NB4 (cell line): ENCODE data around the gene FOXI2.
A peak's percentile ranks its signal among the peaks of the same experiment; 100 is the strongest.

Experiments
- DNase-seq: peaks from one replicate; pipeline ENCODE4 v3.0.0; 2010; ENCODE audit warnings: low read depth
- H3K4me3 ChIP-seq: one replicate; pipeline ENCODE4 v1.5.1; 2011; ENCODE audit warnings: mild to moderate bottlenecking, low read depth, low read length, moderate library complexity
- MYC ChIP-seq: IDR thresholded peaks from 2 replicates; pipeline ENCODE4 v1.6.1; 2011; ENCODE audit warnings: low read depth, low read length
- POLR2A ChIP-seq: IDR thresholded peaks from 2 replicates; pipeline ENCODE4 v1.6.1; 2011; ENCODE audit warnings: mild to moderate bottlenecking; ENCODE audit not compliant: insufficient read length; ENCODE audit errors: extremely low read depth
- TF ChIP-seq, protein P1 (sequence below): IDR thresholded peaks from one replicate; pipeline ENCODE4 v1.5.1; 2012; ENCODE audit warnings: low read depth, low read length
- TF ChIP-seq, protein P2 (sequence below): IDR thresholded peaks from 2 replicates; pipeline ENCODE4 v1.6.1; 2011; ENCODE audit warnings: low read depth, low read length

Gene FOXI2

DNA sequence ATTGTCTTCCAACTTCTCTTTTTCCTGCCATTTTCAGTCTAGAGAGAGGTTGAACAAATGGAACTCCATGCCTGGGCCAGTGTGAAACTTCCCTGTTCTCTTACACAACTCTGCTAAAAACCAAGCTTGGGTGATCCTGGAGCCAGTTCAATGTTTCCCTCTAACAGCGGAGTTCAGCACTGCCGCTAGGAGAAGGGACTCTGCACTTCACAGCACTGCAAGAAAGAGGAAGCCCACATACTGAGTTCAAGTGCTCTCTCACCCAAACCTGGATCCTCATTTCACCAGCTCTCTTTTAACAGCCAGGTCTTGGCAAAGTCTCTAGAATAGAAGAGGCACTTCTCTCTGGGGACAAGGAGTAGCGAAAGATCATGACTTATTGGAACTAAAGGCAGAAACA is 18.8 kb downstream of the FOXI2 start:
- DNase-seq, result peak; percentile 71
- no peak for TF ChIP-seq MYC
- TF ChIP-seq, protein P1, sequence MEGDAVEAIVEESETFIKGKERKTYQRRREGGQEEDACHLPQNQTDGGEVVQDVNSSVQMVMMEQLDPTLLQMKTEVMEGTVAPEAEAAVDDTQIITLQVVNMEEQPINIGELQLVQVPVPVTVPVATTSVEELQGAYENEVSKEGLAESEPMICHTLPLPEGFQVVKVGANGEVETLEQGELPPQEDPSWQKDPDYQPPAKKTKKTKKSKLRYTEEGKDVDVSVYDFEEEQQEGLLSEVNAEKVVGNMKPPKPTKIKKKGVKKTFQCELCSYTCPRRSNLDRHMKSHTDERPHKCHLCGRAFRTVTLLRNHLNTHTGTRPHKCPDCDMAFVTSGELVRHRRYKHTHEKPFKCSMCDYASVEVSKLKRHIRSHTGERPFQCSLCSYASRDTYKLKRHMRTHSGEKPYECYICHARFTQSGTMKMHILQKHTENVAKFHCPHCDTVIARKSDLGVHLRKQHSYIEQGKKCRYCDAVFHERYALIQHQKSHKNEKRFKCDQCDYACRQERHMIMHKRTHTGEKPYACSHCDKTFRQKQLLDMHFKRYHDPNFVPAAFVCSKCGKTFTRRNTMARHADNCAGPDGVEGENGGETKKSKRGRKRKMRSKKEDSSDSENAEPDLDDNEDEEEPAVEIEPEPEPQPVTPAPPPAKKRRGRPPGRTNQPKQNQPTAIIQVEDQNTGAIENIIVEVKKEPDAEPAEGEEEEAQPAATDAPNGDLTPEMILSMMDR, result peak; percentile 19
- no peak for TF ChIP-seq POLR2A
- H3K4me3 ChIP-seq, result no peak overlapping the region

DNA sequence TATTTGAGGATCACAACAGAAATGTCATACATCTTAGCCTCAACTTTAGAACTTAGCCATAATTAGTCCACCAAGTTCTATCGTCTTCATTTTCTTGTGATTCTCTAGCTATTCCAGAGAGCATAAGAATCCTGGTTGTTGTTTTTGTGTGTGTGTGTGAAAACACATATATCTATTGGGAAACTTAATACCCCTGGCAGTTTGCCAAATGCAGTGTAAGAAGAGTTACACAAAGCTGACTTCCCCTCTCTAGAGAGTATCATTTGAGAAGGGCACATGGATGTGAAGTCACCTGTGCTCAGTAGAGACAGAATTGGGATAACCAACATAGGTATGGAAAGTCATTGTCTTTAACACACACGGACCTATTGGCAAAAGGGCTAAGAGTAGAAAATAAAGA is 19.3 kb downstream of the FOXI2 start:
- TF ChIP-seq, protein P1, result no peak
- TF ChIP-seq POLR2A (no peak), MYC (no peak)
- TF ChIP-seq, protein P2, sequence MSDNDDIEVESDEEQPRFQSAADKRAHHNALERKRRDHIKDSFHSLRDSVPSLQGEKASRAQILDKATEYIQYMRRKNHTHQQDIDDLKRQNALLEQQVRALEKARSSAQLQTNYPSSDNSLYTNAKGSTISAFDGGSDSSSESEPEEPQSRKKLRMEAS, result no peak
- H3K4me3 ChIP-seq, result no peak overlapping the region
- DNase-seq, result no peak

DNA sequence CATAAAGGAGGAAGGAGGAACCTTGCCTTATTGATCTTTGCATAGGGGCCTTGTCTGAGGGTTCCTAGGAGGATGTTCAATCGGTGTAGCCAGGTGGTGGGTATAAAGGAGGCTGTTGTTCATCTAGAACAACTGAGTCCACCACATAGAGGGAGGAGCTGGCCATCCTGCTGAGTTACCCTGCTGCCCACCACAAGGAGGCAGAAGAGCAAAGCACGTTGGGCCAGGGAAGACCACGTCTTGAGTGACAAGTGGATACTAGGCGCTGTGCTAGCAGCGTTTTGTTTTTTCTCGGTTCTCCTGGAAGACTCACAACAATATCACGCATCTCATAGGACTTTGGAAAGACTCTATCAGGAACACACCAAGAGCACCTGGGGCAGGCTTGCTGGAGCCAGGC is 20.0 kb downstream of the FOXI2 start:
- DNase-seq, result peak; percentile 14
- no peak for TF ChIP-seq POLR2A
- TF ChIP-seq, protein P1, result peak; percentile 19
- no peak overlapping the region for H3K4me3 ChIP-seq

DNA sequence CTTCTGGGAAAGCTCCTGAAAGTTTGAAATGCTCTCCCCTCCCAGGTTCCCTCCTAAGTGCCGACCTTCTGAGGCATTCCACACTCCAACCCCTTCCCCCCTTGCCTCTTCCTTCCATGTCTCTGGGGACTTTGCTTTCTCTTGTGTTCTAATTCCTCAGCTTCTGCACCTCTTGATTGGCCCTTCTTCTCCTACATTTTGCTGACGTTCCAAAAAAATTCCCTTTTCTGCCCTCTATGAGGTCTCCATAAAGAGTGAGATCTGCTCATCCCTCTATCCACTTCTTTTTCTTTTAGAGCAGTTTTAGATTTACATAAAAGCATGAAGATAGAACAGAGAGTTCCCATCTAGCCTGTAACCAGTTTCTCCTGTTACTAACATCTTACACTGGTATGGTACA is 22.3 kb downstream of the FOXI2 start:
- DNase-seq, result no peak
- H3K4me3 ChIP-seq, result no peak overlapping the region
- TF ChIP-seq, protein P2, result no peak
- TF ChIP-seq MYC (no peak), POLR2A (no peak)
- TF ChIP-seq, protein P1, result no peak

DNA sequence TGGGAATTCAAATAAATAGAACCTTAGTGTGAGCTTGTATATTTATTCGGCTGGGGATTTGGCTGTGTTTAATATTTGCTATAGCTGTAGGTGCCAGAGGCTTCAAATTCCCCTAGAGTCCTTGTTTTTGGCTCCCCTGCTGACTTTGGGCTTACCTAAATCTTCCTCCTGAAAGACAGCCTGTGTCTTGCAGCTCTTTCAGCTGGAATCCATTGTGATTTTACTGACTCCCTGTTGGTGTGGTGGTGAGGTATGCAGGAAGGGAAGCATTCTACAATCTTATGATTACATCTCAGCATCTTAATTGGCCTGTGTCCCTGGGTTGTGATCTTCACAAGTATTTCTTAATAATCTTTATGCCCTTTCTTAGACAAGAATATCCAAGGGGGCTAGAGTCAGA is 25.9 kb downstream of the FOXI2 start:
- no peak overlapping the region for H3K4me3 ChIP-seq
- TF ChIP-seq MYC (no peak), POLR2A (no peak)
- TF ChIP-seq, protein P2, result no peak
- TF ChIP-seq, protein P1, result no peak
- DNase-seq, result no peak

DNA sequence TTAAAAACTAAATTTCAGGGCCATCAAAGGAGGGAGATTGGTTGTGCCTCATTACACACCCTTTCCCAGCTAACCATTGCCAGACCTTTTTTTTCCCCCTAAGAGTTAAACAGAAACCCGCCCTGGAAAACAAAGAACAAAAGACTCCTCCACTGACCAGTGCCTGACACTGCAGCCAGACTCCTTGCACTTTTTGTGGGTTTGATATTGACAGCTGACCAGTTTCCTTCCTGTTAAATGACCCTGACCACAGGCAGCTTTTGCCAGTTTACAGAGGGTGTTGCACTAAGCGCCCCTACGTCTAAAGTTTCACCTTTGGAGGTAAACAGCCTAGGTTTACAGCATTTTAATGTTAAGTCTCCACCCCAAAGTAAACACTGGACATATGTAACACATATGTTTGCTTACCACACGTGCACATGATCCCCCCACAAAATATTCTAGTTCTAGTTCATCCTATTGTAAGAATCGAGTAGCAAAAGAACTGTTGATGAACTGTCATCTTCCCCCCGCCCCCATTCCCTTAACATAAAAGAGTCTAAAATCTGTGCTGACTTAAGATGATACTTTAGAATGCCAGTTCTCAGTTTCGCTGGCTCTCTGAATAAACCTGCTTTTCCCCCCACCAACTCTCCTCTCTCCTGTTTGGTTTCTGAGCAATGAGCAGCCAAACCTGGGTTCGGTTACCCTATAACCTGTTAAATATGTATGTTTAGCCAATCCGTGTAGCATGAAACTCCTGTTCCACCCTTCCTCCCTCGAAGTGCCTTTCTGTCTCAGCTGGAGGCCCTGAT is 38.0 kb downstream of the FOXI2 start:
- TF ChIP-seq, protein P1, result no peak
- TF ChIP-seq, protein P2, result no peak
- TF ChIP-seq POLR2A (no peak), MYC (no peak)
- H3K4me3 ChIP-seq, result no peak overlapping the region
- DNase-seq, result no peak
